CD4-positive, alpha-beta T cell treated with Interleukin-6 at 100 ng/mL for 8 hours (primary cell): ENCODE measurements around the gene PWWP2B.

ENCODE experiments used
- DNase-seq: peaks from one replicate; pipeline ENCODE4 v3.0.0-alpha.2; 2020; ENCODE audit warnings: mixed read lengths, low spot score

Gene PWWP2B

GRCh38 chr10:132407846-132408278 lies 10.9 kb downstream of the PWWP2B start:
- DNase-seq = no peak

- DNase-seq = no peak
Measured at GRCh38 chr10:132408367-132408781, 11.4 kb downstream of the PWWP2B start.

DNA sequence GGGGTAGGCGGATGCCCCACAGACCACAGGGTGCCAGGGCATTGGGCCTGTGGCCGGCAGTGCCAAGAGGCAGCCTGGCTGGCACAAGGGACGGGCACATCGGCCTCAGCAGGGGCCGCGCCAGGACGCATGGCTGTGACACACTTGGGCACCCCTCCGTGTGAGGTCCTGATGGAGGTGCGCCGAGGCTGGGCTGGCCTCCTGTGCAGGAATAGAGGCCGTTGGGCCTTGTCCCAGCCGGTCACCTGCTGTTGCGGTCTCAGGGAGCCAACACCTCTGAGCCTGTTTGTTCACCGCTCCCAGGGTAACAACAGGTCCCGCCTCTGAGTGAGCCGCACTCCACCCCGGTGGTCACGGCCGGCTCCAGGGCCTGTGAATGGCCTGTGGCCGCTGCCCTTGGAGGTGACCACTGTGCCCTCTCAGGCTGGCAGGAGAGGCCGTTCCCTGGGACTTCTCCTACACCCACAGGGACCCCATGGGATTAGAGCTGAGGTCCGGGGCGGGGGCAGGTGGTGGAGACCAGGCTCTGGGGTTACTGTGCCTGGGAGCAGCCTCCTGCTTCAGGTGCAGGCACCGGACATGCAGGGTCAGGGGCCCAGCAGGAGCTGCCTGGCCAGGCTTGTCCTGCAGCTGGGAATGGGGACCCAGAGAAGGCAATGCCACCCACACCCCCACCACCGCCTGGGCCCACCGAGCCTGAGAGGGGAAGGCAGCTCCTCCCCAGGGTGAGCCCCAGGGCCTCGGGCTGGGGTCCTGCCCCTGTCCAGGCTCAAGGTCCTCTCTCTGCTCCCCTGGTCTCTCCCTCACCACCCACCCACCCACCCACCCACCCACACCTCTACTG lies 12.0 kb downstream of the PWWP2B start:
- DNase-seq = no peak

DNA sequence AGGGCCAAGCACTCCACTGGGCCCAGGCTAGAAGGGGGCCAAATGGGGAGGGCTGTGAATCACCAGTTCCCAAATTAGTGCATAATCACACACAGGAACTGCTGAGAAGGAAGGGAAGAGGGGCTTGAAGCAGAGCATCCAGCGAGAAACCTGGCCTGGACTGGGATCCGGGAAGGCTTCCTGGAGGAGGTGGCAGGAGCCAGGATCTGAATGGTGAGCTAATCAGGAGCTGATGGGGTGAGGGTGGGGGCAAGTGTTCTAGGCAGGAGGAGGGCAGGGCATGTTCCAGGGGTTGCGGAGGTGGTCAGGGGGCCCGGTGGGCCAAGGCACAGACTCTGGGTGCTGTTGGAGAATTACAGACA lies 12.6 kb downstream of the PWWP2B start:
- no peak for DNase-seq

GRCh38 chr10:132410056-132410778 lies 13.2 kb downstream of the PWWP2B start:
- DNase-seq = no peak

GRCh38 chr10:132410779-132411532 lies 14.0 kb downstream of the PWWP2B start:
- no peak for DNase-seq

DNA sequence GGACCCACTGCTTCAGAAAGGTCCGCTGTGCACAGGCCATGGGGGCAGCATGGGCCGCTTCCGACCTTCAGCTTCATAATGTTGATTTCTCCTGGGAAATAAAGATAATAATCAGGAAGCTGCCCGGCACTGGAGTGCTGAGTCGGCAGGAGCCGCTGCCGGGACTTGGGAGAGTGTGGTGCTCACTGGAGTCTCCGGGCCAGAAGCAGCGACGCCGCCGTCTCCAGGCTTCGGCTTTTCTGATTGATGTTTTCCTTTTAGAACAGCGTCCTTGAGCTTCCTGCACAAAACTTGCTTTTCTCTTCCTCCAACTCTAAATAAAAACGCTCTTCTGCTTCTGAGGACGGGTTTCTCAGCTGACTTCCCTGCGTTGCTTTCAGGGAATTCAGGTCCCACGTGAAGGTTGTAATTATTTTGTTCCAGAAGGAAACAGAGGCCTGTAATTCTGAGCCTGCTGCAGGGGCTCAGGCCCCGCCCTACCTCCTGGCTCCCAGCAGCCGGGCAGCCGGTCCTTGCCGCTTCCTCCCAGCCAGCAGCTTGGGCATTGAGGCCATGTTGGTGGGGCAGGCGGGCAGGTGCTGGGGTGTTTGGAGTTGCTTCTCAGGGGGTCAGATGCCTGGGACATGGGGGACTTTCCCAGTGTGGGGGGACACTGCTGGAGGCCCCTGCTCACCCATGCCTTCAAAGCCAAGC lies 14.7 kb downstream of the PWWP2B start:
- no peak for DNase-seq

GRCh38 chr10:132412316-132413192 lies 15.6 kb downstream of the PWWP2B start:
- no peak for DNase-seq

DNA sequence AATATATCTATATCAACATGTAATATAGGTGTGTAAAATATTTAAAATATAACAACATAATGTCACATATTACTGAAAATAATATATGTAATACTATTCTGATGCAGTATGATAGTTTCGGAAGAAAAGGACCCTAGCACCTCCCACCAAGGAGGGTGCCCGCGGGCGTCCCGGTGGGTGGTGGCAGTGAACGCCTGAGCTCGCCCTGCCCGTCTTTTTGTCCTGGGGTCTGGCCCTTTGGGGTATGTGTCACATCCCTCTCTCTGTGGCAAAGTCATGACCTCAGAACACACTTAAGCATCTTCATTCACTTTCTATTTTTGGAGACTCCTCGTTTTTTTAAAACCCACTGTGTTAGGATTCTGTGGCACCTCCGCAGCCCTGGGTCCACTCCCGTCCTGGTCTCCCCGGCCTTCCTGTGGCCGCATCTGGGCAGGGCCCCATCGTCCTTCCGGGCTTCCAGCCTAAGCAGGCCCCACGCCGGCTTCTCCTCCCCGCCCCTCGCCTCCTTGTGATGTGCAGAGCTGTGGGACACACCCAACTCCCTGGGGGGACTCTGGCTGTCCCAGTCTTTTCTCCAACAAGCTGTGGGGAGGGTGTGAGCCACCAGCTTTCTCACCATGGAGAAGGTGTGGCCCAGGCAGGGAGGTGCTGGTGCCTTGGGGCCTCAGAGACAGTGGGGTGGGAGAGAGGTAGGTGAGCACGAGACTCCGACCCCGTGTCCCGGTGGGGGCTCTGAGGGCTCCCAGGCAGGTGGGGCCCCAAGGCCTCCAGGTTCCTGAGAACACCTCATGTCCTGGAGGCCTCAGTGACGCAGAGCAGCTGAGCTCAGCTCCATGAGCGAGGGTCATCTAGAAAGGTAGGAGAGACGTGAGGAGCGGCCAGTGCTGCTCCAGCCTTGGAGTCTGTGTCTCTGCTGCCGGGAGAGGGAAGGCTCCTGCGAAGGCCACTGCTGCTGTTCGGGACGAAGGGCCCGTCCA lies 16.5 kb downstream of the PWWP2B start:
- DNase-seq = no peak

DNA sequence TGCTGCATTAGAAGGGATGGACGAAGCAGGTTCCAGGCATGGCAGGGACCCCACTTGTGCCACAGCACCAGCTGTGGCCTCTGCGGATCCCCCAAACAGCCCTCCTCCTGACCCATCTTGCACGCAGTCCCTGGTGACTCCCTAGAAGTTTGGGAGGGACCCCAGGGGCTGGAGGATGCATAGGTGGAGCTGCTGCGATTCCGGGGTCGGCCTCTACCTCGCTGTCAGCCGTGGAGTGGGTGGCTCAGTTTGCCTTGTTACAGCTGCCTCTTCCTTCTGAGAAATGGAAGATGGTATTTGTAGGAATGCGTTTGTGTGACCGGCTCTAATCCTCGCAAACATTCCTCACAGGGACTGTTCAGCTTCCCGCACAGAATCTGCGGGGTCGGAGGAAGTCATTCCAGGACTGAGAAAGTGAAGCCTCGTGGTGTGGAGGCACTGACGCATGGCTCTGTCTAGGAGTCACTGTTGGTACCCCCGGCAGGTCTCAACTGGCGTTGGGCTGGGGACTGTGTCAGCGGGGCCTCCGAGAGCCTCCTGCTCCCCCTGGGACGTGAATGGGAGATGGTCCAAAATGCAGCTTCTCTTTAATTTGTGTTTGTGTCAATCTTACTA lies 17.5 kb downstream of the PWWP2B start:
- DNase-seq = no peak

- DNase-seq = no peak
Measured at GRCh38 chr10:132415255-132415654, 18.3 kb downstream of the PWWP2B start.

DNA sequence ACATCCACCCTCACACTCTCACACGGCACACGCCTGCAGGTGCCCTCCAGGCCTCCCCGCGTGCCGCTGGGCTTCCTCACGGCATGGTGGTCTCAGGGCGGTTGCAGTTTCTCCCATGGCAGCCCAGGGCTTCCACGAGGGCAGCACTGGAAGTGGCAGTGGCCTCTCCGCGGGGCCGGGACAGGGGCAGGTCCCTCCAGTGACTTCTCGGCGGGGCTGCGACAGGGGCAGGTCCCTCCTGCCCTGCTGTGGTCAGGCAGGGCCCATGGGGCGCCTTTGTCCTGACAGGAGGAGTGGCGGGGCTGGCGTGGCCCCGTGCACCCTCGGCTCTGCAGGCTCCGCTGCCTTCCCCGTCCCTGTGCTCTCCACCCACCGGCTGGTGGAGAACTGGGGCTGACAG lies 19.0 kb downstream of the PWWP2B start:
- no peak for DNase-seq

GRCh38 chr10:132416566-132417256 lies 19.7 kb downstream of the PWWP2B start:
- DNase-seq = no peak

DNA sequence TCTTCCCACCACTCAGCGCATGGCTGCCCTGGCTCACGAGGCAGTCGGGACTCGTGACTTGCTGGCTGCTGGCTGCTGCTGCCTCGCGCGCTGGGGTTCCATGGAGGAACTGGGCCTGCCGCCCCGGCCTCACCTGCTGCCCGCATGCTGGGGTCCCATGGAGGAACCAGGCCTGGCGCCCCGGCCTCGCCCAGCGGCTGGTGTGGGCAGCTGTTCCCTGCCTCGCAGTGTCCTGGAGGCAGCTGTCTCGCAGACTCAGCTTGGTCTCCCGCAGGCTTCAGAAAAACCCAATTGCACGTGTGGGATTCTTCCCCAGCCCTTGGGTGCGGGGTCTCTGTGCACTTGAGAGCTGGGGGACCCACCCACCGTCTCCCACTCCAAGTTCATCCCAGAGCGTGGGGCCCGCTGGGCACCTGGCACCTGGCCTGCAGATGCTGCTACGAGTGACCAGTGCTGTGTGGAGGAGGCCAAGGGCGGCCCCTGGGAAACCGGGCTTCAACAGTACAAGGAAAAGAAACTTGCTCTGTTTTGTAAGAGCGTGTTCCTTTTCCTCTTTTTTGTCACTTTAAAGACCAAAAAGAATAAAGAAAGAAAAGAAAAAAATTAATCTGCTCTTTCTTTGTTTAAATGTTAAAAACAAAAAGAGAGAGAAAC lies 20.4 kb downstream of the PWWP2B start:
- DNase-seq = no peak

GRCh38 chr10:132417957-132418441 lies 21.0 kb downstream of the PWWP2B start:
- no peak for DNase-seq

- no peak for DNase-seq
Measured at GRCh38 chr10:132418527-132419416, 21.8 kb downstream of the PWWP2B start.
